Kidney epithelial cell (primary cell): Measurements from ENCODE around the gene GSTK1. TPM values are rescaled to one million over a fixed set of nuclear protein-coding genes. Genes with fewer than 3 reads are reported as not detected.

Experiments
- DNase-seq: peaks from one replicate; pipeline ENCODE4 v3.0.0-alpha.2; 2010; ENCODE audit warnings: low read depth
- H3K27me3 ChIP-seq: 2 replicates; pipeline ENCODE4 v1.6.0; 2011; ENCODE audit warnings: low read length; ENCODE audit not compliant: control insufficient read depth, insufficient read depth
- H3K36me3 ChIP-seq: 2 replicates; pipeline ENCODE4 v1.5.1; 2011; ENCODE audit warnings: low read length; ENCODE audit not compliant: control insufficient read depth, insufficient read depth
- H3K4me3 ChIP-seq: 2 replicates; pipeline ENCODE4 v1.5.1; 2011; ENCODE audit warnings: low read depth, mild to moderate bottlenecking, control low read depth, low read length
- CTCF ChIP-seq: IDR thresholded peaks from 2 replicates; pipeline ENCODE4 v1.5.1; 2011; ENCODE audit warnings: mild to moderate bottlenecking, moderate library complexity, low read length, control low read depth, inconsistent platforms; ENCODE audit not compliant: insufficient read depth, poor library complexity, severe bottlenecking
- total RNA-seq: library from RNA; depleted of rRNA; stranded (reverse); fragments of >200 nt; gene quantifications from 2 replicates; pipeline ENCODE4 v1.2.3, GENCODE V29; 2015

Gene GSTK1
- total RNA-seq, 1 donor from 2014 or later = 139 TPM

- Histone ChIP-seq H3K27me3 (no peaks in the 10 kb centered on the region), H3K36me3 (no peaks in the 10 kb centered on the region), H3K4me3 (no peak overlapping the region)
- DNase-seq = no peak
- TF ChIP-seq CTCF = no peak
Observed at GRCh38 chr7:143229054-143229790, 34.0 kb upstream of the GSTK1 start.

- Histone ChIP-seq H3K27me3 (no peaks in the 10 kb centered on the region), H3K36me3 (no peaks in the 10 kb centered on the region), H3K4me3 (no peak overlapping the region)
- DNase-seq = no peak
- TF ChIP-seq CTCF = no peak
Observed at GRCh38 chr7:143230602-143231457, 32.4 kb upstream of the GSTK1 start.

GRCh38 chr7:143233816-143234532 lies 29.3 kb upstream of the GSTK1 start:
- no peak for TF ChIP-seq CTCF
- no peak for DNase-seq
- Histone ChIP-seq H3K36me3 (no peaks in the 10 kb centered on the region), H3K27me3 (no peaks in the 10 kb centered on the region), H3K4me3 (no peak overlapping the region)

GRCh38 chr7:143234533-143234875 lies 28.7 kb upstream of the GSTK1 start:
- H3K36me3 ChIP-seq = no peaks in the 10 kb centered on the region
- H3K27me3 ChIP-seq = no peaks in the 10 kb centered on the region
- H3K4me3 ChIP-seq = no peak overlapping the region
- DNase-seq = no peak
- no peak for TF ChIP-seq CTCF

GRCh38 chr7:143235561-143235960 lies 27.7 kb upstream of the GSTK1 start:
- DNase-seq = no peak
- no peak for TF ChIP-seq CTCF
- Histone ChIP-seq H3K36me3 (no peaks in the 10 kb centered on the region), H3K4me3 (no peak overlapping the region), H3K27me3 (no peaks in the 10 kb centered on the region)
